IMR-90 (cell line): Measurements from ENCODE around the gene PRR19. TPM values are rescaled to one million over a fixed set of nuclear protein-coding genes. Genes with fewer than 3 reads are reported as not detected.

Experiments used
- ATAC-seq: fragments of 200-7000 bp; cut with Tn5 transposase; 2 replicates; pipeline ENCODE4 v1.9.1; 2020; ENCODE audit warnings: low read depth, mild to moderate bottlenecking, moderate library complexity
- BruUV-seq: library from RNA; stranded (reverse); fragments of 400-500 nt; replicated peaks from 2 replicates; lab custom pipeline; 2021; lab: Mats Ljungman, UMichigan
- CTCF ChIA-PET: fragments of 300-600 bp; formaldehyde crosslinking; extraction: SDS; loops from one replicate; lab custom pipeline; 2021; ENCODE audit warnings: antibody characterized with exemption; lab: Yijun Ruan, JAX
- POLR2A ChIA-PET: fragments of 300-600 bp; sonication (Branson Sonifier 250); formaldehyde crosslinking; loops from one replicate; lab custom pipeline; 2022; ENCODE audit warnings: antibody characterized with exemption; ENCODE audit not compliant: unreplicated experiment; lab: Charles Lee
- DNase-seq: peaks from one replicate; pipeline ENCODE4 v3.0.0; 2013
- H2AFZ ChIP-seq: replicated peaks from 2 replicates; pipeline ENCODE3; 2013; ENCODE audit warnings: low read length, mild to moderate bottlenecking; ENCODE audit not compliant: poor library complexity
- H2AK5ac ChIP-seq: 2 replicates; pipeline ENCODE4 v1.6.1; 2013; ENCODE audit warnings: low read depth, low read length, inconsistent platforms
- H2AK9ac ChIP-seq: replicated peaks from 2 replicates; pipeline ENCODE3; 2013; ENCODE audit warnings: mild to moderate bottlenecking, low read depth, low read length, moderate library complexity; ENCODE audit not compliant: poor library complexity
- H2BK120ac ChIP-seq: 2 replicates; pipeline ENCODE4 v1.6.1; 2013; ENCODE audit warnings: low read depth, low read length, inconsistent platforms
- H2BK15ac ChIP-seq: 3 replicates; pipeline ENCODE4 v1.6.1; 2013; ENCODE audit warnings: low read depth, low read length, inconsistent platforms
- H2BK20ac ChIP-seq: 2 replicates; pipeline ENCODE4 v1.6.1; 2013; ENCODE audit warnings: low read depth, mild to moderate bottlenecking, inconsistent platforms, low read length, moderate library complexity
- H2BK5ac ChIP-seq: 2 replicates; pipeline ENCODE4 v1.6.1; 2013; ENCODE audit warnings: mild to moderate bottlenecking, low read depth, low read length, inconsistent platforms; ENCODE audit not compliant: poor library complexity, severe bottlenecking
- H3K14ac ChIP-seq: replicated peaks from 2 replicates; pipeline ENCODE4 v1.6.1; 2013; ENCODE audit warnings: low read depth, low read length, inconsistent platforms
- H3K18ac ChIP-seq: 2 replicates; pipeline ENCODE4 v1.6.1; 2013; ENCODE audit warnings: low read depth, low read length, control low read depth
- H3K23ac ChIP-seq: 2 replicates; pipeline ENCODE4 v1.6.1; 2013; ENCODE audit warnings: low read depth, low read length, inconsistent platforms
- H3K27ac ChIP-seq: 2 replicates; pipeline ENCODE4 v1.5.1; 2013; ENCODE audit warnings: mild to moderate bottlenecking, control low read depth, low read length; ENCODE audit not compliant: insufficient read depth
- H3K27me3 ChIP-seq: 2 replicates; pipeline ENCODE4 v1.6.1; 2013; ENCODE audit warnings: low read length; ENCODE audit not compliant: control insufficient read depth, insufficient read depth
- H3K36me3 ChIP-seq: 2 replicates; pipeline ENCODE4 v1.6.1; 2013; ENCODE audit warnings: low read length, mixed read lengths; ENCODE audit not compliant: control insufficient read depth, insufficient read depth
- H3K4ac ChIP-seq: 2 replicates; pipeline ENCODE4 v1.6.1; 2013; ENCODE audit warnings: low read depth, low read length, inconsistent platforms
- H3K4me1 ChIP-seq: 2 replicates; pipeline ENCODE4 v1.6.1; 2013; ENCODE audit warnings: low read length, mixed read lengths; ENCODE audit not compliant: control insufficient read depth, insufficient read depth
- H3K4me2 ChIP-seq: 2 replicates; pipeline ENCODE4 v1.6.1; 2013; ENCODE audit warnings: low read depth, mild to moderate bottlenecking, control low read depth, low read length, moderate library complexity
- H3K4me3 ChIP-seq: 2 replicates; pipeline ENCODE4 v1.5.1; 2013; ENCODE audit warnings: low read depth, mild to moderate bottlenecking, control low read depth, low read length, moderate library complexity; ENCODE audit not compliant: insufficient read depth
- H3K56ac ChIP-seq: 2 replicates; pipeline ENCODE4 v1.6.1; 2013; ENCODE audit warnings: low read length, inconsistent platforms; ENCODE audit not compliant: insufficient read depth; ENCODE audit errors: extremely low read depth
- H3K79me1 ChIP-seq, 2 experiments: 2 replicates each; pipeline ENCODE4 v1.6.1; 2013; ENCODE audit warnings: low read length in 2 of 2, inconsistent platforms in 1 of 2, low read depth in 1 of 2
- H3K9ac ChIP-seq: 2 replicates; pipeline ENCODE4 v1.6.1; 2013; ENCODE audit warnings: low read depth, low read length, control low read depth
- H3K9me1 ChIP-seq: 2 replicates; pipeline ENCODE4 v1.6.1; 2013; ENCODE audit warnings: low read length, inconsistent platforms; ENCODE audit not compliant: insufficient read depth
- H3K9me3 ChIP-seq: 2 replicates; pipeline ENCODE4 v1.6.1; 2013; ENCODE audit warnings: low read length; ENCODE audit not compliant: control insufficient read depth, insufficient read depth
- H4K20me1 ChIP-seq: 2 replicates; pipeline ENCODE4 v1.6.1; 2013; ENCODE audit warnings: low read length, inconsistent platforms; ENCODE audit not compliant: insufficient read depth
- H4K5ac ChIP-seq: 2 replicates; pipeline ENCODE4 v1.6.1; 2013; ENCODE audit warnings: mild to moderate bottlenecking, low read depth, low read length, control low read depth
- H4K8ac ChIP-seq, 2 experiments: 2 replicates each; pipeline ENCODE4 v1.6.1; 2013; ENCODE audit warnings: low read depth in 2 of 2, low read length in 2 of 2, control low read depth in 1 of 2, inconsistent platforms in 1 of 2
- H4K91ac ChIP-seq: 2 replicates; pipeline ENCODE4 v1.6.1; 2013; ENCODE audit warnings: low read depth, low read length, inconsistent platforms; ENCODE audit not compliant: insufficient read depth
- BHLHE40 ChIP-seq: fragments of 150-350 bp; IDR thresholded peaks from 2 replicates; pipeline ENCODE4 v1.6.1; 2016; ENCODE audit warnings: mild to moderate bottlenecking, low read depth, low read length
- CEBPB ChIP-seq: IDR thresholded peaks from 2 replicates; pipeline ENCODE4 v1.6.1; 2012; ENCODE audit warnings: low read depth, low read length, improper control_type of control experiment
- CHD1 ChIP-seq: IDR thresholded peaks from 2 replicates; pipeline ENCODE4 v1.6.1; 2012; ENCODE audit warnings: low read depth, low read length, improper control_type of control experiment
- CTCF ChIP-seq: conservative IDR thresholded peaks from 2 replicates; pipeline ENCODE4 v1.5.1; 2012; ENCODE audit warnings: mild to moderate bottlenecking, low read depth, low read length, improper control_type of control experiment
- ELK1 ChIP-seq: fragments of 150-350 bp; IDR thresholded peaks from 2 replicates; pipeline ENCODE4 v1.6.1; 2016; ENCODE audit warnings: low read depth, mild to moderate bottlenecking, low read length, moderate library complexity, borderline replicate concordance
- FOS ChIP-seq: fragments of 150-350 bp; IDR thresholded peaks from 2 replicates; pipeline ENCODE4 v1.6.1; 2016; ENCODE audit warnings: low read depth, low read length
- MAFK ChIP-seq: IDR thresholded peaks from 2 replicates; pipeline ENCODE4 v1.6.1; 2012; ENCODE audit warnings: low read depth, low read length, improper control_type of control experiment
- MAZ ChIP-seq: IDR thresholded peaks from 2 replicates; pipeline ENCODE4 v1.6.1; 2012; ENCODE audit warnings: low read depth, mild to moderate bottlenecking, low read length, improper control_type of control experiment, moderate library complexity, borderline replicate concordance
- MXI1 ChIP-seq: IDR thresholded peaks from 2 replicates; pipeline ENCODE4 v1.6.1; 2012; ENCODE audit warnings: low read depth, mild to moderate bottlenecking, low read length, moderate library complexity, borderline replicate concordance
- NFE2L2 ChIP-seq: fragments of 150-350 bp; IDR thresholded peaks from 2 replicates; pipeline ENCODE4 v1.6.1; 2016; ENCODE audit warnings: low read depth, mild to moderate bottlenecking, low read length
- POLR2A ChIP-seq: IDR thresholded peaks from 2 replicates; pipeline ENCODE4 v1.6.1; 2012; ENCODE audit warnings: mild to moderate bottlenecking, low read depth, low read length
- RAD21 ChIP-seq: IDR thresholded peaks from 2 replicates; pipeline ENCODE4 v1.6.1; 2012; ENCODE audit warnings: low read length, improper control_type of control experiment
- RCOR1 ChIP-seq: IDR thresholded peaks from 2 replicates; pipeline ENCODE4 v1.6.1; 2012; ENCODE audit warnings: mild to moderate bottlenecking, low read length, improper control_type of control experiment; ENCODE audit not compliant: insufficient replicate concordance
- RFX5 ChIP-seq: IDR thresholded peaks from 2 replicates; pipeline ENCODE4 v1.8.0; 2012; ENCODE audit warnings: low read depth, mild to moderate bottlenecking, low read length, moderate library complexity
- SMC3 ChIP-seq: fragments of 150-350 bp; IDR thresholded peaks from 2 replicates; pipeline ENCODE4 v1.6.1; 2016; ENCODE audit warnings: low read depth, mild to moderate bottlenecking, antibody characterized with exemption, low read length, moderate library complexity
- USF2 ChIP-seq: fragments of 150-350 bp; IDR thresholded peaks from 2 replicates; pipeline ENCODE4 v1.6.1; 2017; ENCODE audit warnings: mild to moderate bottlenecking, antibody characterized with exemption, low read length, low read depth
- WGBS, 2 experiments: methylation state at CpG; one replicate each; pipeline versions ENCODE4 v1.1.5 to v1.1.7; 2013; ENCODE audit warnings: missing lambda C conversion rate in 2 of 2; ENCODE audit not compliant: insufficient read length in 1 of 2; ENCODE audit errors: extremely low coverage in 2 of 2; 5-methylcytosine and 5-hydroxymethylcytosine counted together
- dilution Hi-C: fragments of 300-500 bp; cut with HindIII; formaldehyde crosslinking; loops from one replicate; pipeline ENCODE4 v1.14.3; 2018; ENCODE audit warnings: low sequenced_read_pairs; ENCODE audit not compliant: unreplicated experiment
- in situ Hi-C: fragments of 300-500 bp; cut with MboI; formaldehyde crosslinking; loops from 3 replicates; pipeline ENCODE4 v1.14.3; 2019; ENCODE audit warnings: low sequenced_read_pairs, inconsistent platforms, mixed read lengths
- intact Hi-C: fragments of 100-400 bp; cut with micrococcal nuclease; formaldehyde crosslinking; loops from 2 replicates; pipeline ENCODE4 v1.10.0; 2022
- polyA plus RNA-seq, 3 experiments: library from polyadenylated mRNA; depleted of rRNA; stranded (reverse); fragments of >200 nt; gene quantifications; 2 replicates each; pipeline ENCODE4 v1.2.3, GENCODE V29; 2012; ENCODE audit warnings: low replicate concordance in 1 of 3
- total RNA-seq: library from RNA; depleted of rRNA; stranded (reverse); fragments of >200 nt; gene quantifications from 2 replicates; pipeline ENCODE4 v1.2.3, GENCODE V29; 2012

The PRR19 gene
- total and polyA plus RNA-seq, 2 of the 4 experiments (the other 2 are of a cell fraction), result 0.36 to 1.6 TPM

GRCh38 chr19:42356686-42357085, 54.8 kb downstream of the PRR19 start:
- no peaks in the 10 kb centered on the region for H3K27me3 ChIP-seq
- DNase-seq, result no peak
- no peak overlapping the region for H3K27ac ChIP-seq
- H2AFZ ChIP-seq, result no peak overlapping the region
- no peaks in the 10 kb centered on the region for H3K79me1 ChIP-seq
- no peak overlapping the region for H2BK120ac ChIP-seq
- no peak overlapping the region for H4K8ac ChIP-seq
- H4K91ac ChIP-seq, result no peak overlapping the region
- H2BK15ac ChIP-seq, result no peak overlapping the region
- no peak overlapping the region for H3K14ac ChIP-seq
- H2BK5ac ChIP-seq, result no peak overlapping the region
- POLR2A ChIA-PET, result no interaction called here
- H3K4me2 ChIP-seq, result no peak overlapping the region
- intact Hi-C loops (no loop called here), dilution Hi-C loops (no loop called here), in situ Hi-C loops (no loop called here)
- H3K4me1 ChIP-seq, result no peaks in the 10 kb centered on the region
- H3K23ac ChIP-seq, result no peak overlapping the region
- H3K9me3 ChIP-seq, result no peaks in the 10 kb centered on the region
- 94% methylated on average over 7 of the region's 15 CpGs; no CpG with 5 or more reads in 1 of the 2 experiments for WGBS, 2 experiments
- peaks cover 38% of the 10 kb centered on the region for H3K36me3 ChIP-seq
- 0 out of 2 replicates have a peak, but pooled peaks cover 4% of the 10 kb centered on the region for H3K9me1 ChIP-seq
- H3K4ac ChIP-seq, result no peak overlapping the region
- no peaks in the 10 kb centered on the region for H4K20me1 ChIP-seq
- no peak overlapping the region for H3K9ac ChIP-seq
- H2BK20ac ChIP-seq, result no peak overlapping the region
- no peak overlapping the region for H4K5ac ChIP-seq
- BruUV-seq, result no TSS peak
- CTCF ChIA-PET, result no interaction called here
- no peak for ATAC-seq
- H2AK5ac ChIP-seq, result no peak overlapping the region
- no peak overlapping the region for H3K56ac ChIP-seq
- H2AK9ac ChIP-seq, result no peak overlapping the region
- TF ChIP-seq SMC3, result no peak
- TF ChIP-seq POLR2A, result no peak
- TF ChIP-seq MAZ, result no peak
- no peak for TF ChIP-seq MAFK
- no peak for TF ChIP-seq USF2
- TF ChIP-seq RFX5, result no peak
- no peak for TF ChIP-seq CTCF
- no peak for TF ChIP-seq RCOR1
- TF ChIP-seq MXI1, result no peak
- no peak for TF ChIP-seq NFE2L2
- TF ChIP-seq FOS, result no peak
- TF ChIP-seq BHLHE40, result no peak
- TF ChIP-seq CHD1, result no peak
- no peak for TF ChIP-seq RAD21
- no peak for TF ChIP-seq ELK1
- no peak for TF ChIP-seq CEBPB
- H3K4me3 ChIP-seq, result no peak overlapping the region
- H3K18ac ChIP-seq, result no peak overlapping the region
